Measurements from ENCODE around the gene CCNH.

CCNH gene

DNA sequence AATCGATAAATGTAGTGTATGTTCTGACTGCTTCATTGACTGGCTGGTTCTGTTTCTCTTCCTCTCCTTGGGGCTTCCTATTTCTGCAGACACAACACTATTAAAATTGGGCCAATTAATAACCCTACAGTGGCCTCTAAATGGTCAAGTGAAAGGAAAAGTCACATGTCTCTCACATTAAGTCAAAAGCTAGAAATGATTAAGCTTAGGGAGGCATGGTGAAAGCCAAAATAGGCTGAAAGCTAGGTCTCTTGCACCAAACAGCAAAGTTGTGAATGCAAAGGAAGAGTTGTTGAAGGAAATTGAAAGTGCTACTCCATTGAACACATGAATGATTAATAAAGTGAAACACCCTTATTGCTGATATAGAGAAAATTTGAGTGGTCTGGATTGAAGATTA is 58.2 kb downstream of the CCNH start:
- DNase-seq = no peak

DNA sequence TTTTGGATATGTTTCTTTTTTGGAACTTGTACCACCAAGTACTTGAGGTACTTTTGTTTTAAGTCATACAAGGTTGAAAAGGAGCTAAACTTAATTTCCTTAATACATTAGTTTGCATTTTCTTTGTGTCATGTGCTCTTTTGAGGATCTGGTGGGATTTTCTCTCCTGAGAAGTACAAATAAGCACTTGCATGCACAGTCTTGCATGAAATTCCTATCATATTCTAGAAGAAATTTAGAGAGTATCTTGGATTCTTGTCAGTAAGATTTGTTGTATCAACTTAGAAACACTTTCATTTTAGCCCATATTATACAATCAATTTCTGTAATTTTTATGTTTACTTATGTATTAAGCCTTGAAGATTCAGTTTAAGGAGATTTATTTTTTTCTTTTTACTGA is 64.9 kb downstream of the CCNH start:
- no peak for DNase-seq

DNA sequence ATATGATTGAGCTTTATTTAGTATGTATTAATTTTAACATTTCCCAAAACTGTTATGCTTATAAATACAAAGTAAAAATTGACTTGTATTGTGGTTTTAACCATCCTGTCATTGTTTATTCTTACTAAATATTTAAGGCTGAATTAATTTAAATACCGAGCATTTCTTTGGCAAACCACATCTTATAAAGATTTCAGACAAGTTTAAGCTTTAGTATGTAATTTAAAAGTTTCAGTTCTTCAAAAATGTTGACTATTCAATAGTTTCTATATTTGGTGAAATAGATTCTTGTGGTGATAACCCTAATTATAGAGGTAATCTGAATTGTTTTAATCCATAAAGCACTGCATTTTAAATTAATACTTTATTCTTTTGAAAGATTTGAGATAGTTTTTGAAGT is 65.5 kb downstream of the CCNH start:
- DNase-seq = no peak

Data from activated CD4-positive, alpha-beta T cell treated with anti-CD3 and anti-CD28 coated beads for 1 hour (primary cell).